ENCODE measurements around the gene SLC6A19. TPM values are rescaled to one million over a fixed set of nuclear protein-coding genes. Genes with fewer than 3 reads are reported as not detected.

SLC6A19 gene
- total and polyA plus RNA-seq, 2 of the 4 experiments (the other 2 are of a cell fraction), result not detected

DNA sequence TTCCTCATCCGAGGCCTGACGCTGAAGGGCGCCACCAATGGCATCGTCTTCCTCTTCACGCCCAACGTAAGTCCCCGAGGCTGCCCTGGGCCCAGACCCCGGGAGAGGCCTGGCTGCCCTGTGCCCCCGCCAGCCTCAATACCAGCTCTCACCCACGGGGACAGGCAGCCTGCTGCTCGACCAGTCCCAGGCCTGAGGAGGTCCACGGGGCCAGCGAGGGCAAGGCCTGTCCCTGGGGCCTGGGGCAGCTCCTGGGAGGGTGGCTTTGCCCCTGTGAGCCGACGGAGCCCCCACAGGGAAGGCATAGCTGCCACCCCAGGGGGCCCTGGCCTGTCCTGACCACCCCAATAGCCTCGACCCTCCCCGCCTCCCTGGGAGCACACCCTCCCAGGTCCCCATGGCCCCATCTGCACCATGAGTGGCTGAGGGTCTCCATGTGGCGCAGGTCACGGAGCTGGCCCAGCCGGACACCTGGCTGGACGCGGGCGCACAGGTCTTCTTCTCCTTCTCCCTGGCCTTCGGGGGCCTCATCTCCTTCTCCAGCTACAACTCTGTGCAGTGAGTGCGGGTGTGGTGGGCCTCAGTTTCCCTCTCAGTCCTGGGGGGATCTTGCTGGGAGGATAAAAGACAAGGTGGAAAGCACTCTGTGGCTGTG lies 12.2 kb downstream of the SLC6A19 start:
- Histone ChIP-seq H2BK15ac (ENCODE audit: low read depth, low read length) (no peak overlapping the region), H3K9me1 (ENCODE audit: insufficient read depth, low read length) (peaks cover 6% of the 10 kb centered on the region; the same call in 1 of the 2 replicates), H3K4me1 (ENCODE audit: control insufficient read depth, insufficient read depth, low read length) (no peaks in the 10 kb centered on the region), H4K20me1 (ENCODE audit: insufficient read depth, low read length) (no peaks in the 10 kb centered on the region), H2AK5ac (ENCODE audit: low read depth, low read length) (no peak overlapping the region), H3K14ac (replicated peaks; ENCODE audit: low read depth, low read length) (no peak overlapping the region), H3K9ac (ENCODE audit: low read depth, low read length) (no peak overlapping the region), H3K4ac (ENCODE audit: low read depth, low read length) (no peak overlapping the region), H2AFZ (replicated peaks; ENCODE audit: low read length, poor library complexity) (no peak overlapping the region), H3K4me3 (ENCODE audit: insufficient read depth, low read depth, low read length) (no peak overlapping the region), H3K36me3 (ENCODE audit: control insufficient read depth, insufficient read depth, low read length) (no peaks in the 10 kb centered on the region), H3K79me1 (ENCODE audit: low read depth in 1 of 2, low read length in 2 of 2) (no peaks in the 10 kb centered on the region), H2BK5ac (ENCODE audit: low read depth, low read length, poor library complexity, severe bottlenecking) (no peak overlapping the region), H3K9me3 (ENCODE audit: control insufficient read depth, insufficient read depth, low read length) (peaks cover 20% of the 10 kb centered on the region), H3K56ac (ENCODE audit: extremely low read depth, insufficient read depth, low read length) (no peak overlapping the region), H2BK20ac (ENCODE audit: low read depth, low read length) (no peak overlapping the region), H2BK120ac (ENCODE audit: low read depth, low read length) (no peak overlapping the region), H3K27me3 (ENCODE audit: control insufficient read depth, insufficient read depth, low read length) (peaks cover 2% of the 10 kb centered on the region; the same call in 1 of the 2 replicates), H4K8ac (ENCODE audit: low read depth in 2 of 2, low read length in 2 of 2) (no peak overlapping the region), H2AK9ac (replicated peaks; ENCODE audit: low read depth, low read length, poor library complexity) (no peak overlapping the region), H3K18ac (ENCODE audit: low read depth, low read length) (no peak overlapping the region), H4K91ac (ENCODE audit: insufficient read depth, low read depth, low read length) (no peak overlapping the region), H3K23ac (ENCODE audit: low read depth, low read length) (no peak overlapping the region), H4K5ac (ENCODE audit: low read depth, low read length) (no peak overlapping the region), H3K4me2 (ENCODE audit: low read depth, low read length) (no peak overlapping the region), H3K27ac (ENCODE audit: insufficient read depth, low read length) (no peak overlapping the region)
- ChIA-PET CTCF (no interaction called here), POLR2A (ENCODE audit: unreplicated experiment) (no interaction called here)
- intact Hi-C loops (cut with micrococcal nuclease), result no loop called here
- no peak for DNase-seq
- TF ChIP-seq MXI1 (IDR thresholded peaks at IDR 0.05; ENCODE audit: borderline replicate concordance, low read depth, low read length), result no peak
- 71% methylated on average over 9 of the region's 25 CpGs; no CpG with 5 or more reads in 1 of the 2 experiments for WGBS, 2 experiments (ENCODE audit: extremely low coverage in 2 of 2, insufficient read length in 1 of 2)
- BruUV-seq (replicated peaks), result no TSS peak
- in situ Hi-C loops (cut with MboI; ENCODE audit: low sequenced_read_pairs), result no loop called here
- dilution Hi-C loops (cut with HindIII; ENCODE audit: low sequenced_read_pairs, unreplicated experiment), result no loop called here
- no peak for ATAC-seq (ENCODE audit: low read depth)

All from IMR-90 (cell line).